NCI-H2171 (cell line): ENCODE results near the gene SLC12A6.
"Not testable (repeated sequence)": the region's sequence is repeated elsewhere in the genome, so short reads cannot be mapped to it uniquely, and the experiment has no call there.

Source experiments
- DNase-seq: peaks from one replicate; lab custom pipeline; 2025; lab: John Stamatoyannopoulos, UW

Gene SLC12A6

DNA sequence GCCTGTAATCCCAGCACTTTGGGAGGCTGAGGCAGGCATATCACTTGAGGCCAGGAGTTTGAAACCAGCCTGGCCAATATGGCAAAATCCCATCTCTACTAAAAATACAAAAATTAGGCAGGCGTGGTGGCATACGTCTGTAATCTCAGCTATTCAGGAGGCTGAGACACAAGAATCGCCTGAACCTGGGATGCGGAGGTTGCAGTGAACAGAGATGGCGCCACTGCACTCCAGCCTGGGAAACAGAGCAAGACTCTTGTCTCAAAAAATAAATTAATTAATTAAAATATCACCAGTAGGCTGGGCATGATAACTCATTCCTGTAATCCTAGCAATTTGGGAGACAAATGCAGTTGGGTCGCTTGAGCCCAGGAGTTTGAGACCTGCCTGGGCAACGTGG, 144.3 kb downstream of the SLC12A6 start:
- not testable (repeated sequence) for DNase-seq

DNA sequence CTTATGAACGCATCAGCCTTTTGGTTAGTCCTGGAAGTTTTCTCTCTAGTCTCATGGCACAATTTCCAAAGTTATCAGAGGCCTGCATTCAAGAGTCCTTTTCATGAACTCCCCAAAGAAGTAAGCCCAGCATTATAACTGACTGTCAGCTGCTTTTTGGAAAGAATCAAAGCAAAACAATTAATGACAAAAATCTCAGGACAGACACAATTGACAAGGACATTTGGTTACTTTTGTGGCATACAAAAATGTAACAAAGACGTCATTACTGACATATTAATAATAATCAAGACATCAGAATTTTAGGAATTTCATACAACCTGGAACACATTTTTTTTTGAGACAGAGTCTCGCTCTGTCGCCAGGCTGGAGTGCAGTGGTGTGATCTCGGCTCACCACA, 148.9 kb downstream of the SLC12A6 start:
- no peak for DNase-seq

DNA sequence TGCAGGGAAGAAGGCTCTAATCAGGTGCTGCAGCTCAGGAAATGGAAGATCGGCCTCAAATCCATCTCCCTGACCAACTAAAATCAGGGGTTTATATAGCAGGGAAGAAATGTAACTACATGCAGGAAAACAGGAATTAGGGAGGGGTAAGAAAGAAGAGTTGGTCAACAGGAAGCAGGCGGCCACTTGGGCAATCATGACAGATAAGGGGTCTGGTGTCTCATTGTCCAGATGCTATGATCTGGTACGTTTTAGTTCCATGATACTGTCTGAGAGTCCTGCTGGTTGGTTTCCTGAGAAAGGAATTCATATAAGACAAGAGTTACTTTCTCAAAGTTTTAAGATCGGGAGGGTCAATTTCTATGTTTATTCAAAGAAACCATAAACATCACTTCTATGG, 151.9 kb downstream of the SLC12A6 start:
- DNase-seq: no peak

DNA sequence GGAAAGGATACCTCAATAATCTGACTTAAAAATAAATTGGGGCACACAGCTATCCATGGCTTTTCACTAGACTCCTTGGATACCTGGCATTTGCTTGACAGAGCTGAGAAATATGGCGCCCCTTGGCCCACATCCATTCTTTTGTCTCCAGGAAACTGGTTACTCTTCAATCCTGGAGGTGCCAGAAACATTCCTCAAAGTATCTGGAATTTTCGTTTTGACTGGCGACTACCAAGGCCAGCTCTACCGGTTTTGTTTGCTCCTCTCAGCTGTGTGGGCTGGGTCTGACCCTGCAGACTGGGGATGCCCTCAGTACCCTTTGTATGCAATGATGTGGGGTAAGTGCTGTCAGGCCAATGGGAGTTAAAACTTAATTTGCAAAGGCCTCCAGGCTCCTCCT, 154.6 kb downstream of the SLC12A6 start:
- DNase-seq: no peak
